ENCODE data around the gene KLHL40. TPM values are rescaled to one million over a fixed set of nuclear protein-coding genes. Genes with fewer than 3 reads are reported as not detected.

Gene KLHL40
- total and polyA plus RNA-seq, 2 experiments from 2014 or later: not detected

GRCh38 chr3:42653560-42654330 is 31.6 kb upstream of the KLHL40 start, which contains the start of gene ZBTB47:
ZBTB47 (plus strand) TSS chr3:42653697; CDS start chr3:42658356, 4,659 bp downstream.
- Histone ChIP-seq H3K4me1 (ENCODE audit: insufficient read depth) (peaks cover 33% of the 10 kb centered on the region), H3K27me3 (no peaks in the 10 kb centered on the region), H3K36me3 (replicated peaks; ENCODE audit: insufficient read depth, low read depth) (no peaks in the 10 kb centered on the region), H3K9me2 (replicated peaks; ENCODE audit: insufficient read depth) (no peaks in the 10 kb centered on the region), H2AFZ (peak within 1 kb of the TSS; percentile 95), H3K4me3 (peak within 1 kb of the TSS; percentile 96), H3K9me3 (ENCODE audit: low read depth) (no peaks in the 10 kb centered on the region), H3K4me2 (peak within 1 kb of the TSS; percentile 100), H4K20me1 (ENCODE audit: insufficient read depth, poor library complexity, severe bottlenecking) (no peaks in the 10 kb centered on the region), H3K27ac (peak within 1 kb of the TSS; percentile 92), H3K79me2 (peaks cover 14% of the 10 kb centered on the region)
- TF ChIP-seq EZH2phosphoT487 (IDR thresholded peaks at IDR 0.05; ENCODE audit: low read depth, severe bottlenecking, unreplicated experiment) (no peak), EZH2 (IDR thresholded peaks at IDR 0.05; ENCODE audit: borderline replicate concordance) (no peak), CTCF (IDR thresholded peaks at IDR 0.05; ENCODE audit: poor library complexity) (no peak)
- DNase-seq (ENCODE audit: low spot score): peak; percentile 63
- 28% methylated on average over 7 of the region's 31 CpGs for WGBS (ENCODE audit: low lambda C conversion rate, missing lambda C conversion rate)

GRCh38 chr3:42654331-42655201 is 30.8 kb upstream of the KLHL40 start:
- H3K9me2 ChIP-seq (replicated peaks; ENCODE audit: insufficient read depth): no peaks in the 10 kb centered on the region
- WGBS (ENCODE audit: low lambda C conversion rate, missing lambda C conversion rate): 3% methylated on average over 42 of the region's 94 CpGs
- H3K4me2 ChIP-seq: peak overlapping the region; percentile 100
- H4K20me1 ChIP-seq (ENCODE audit: insufficient read depth, poor library complexity, severe bottlenecking): no peaks in the 10 kb centered on the region
- H3K4me1 ChIP-seq (ENCODE audit: insufficient read depth): peaks cover 33% of the 10 kb centered on the region
- no peaks in the 10 kb centered on the region for H3K9me3 ChIP-seq (ENCODE audit: low read depth)
- H3K36me3 ChIP-seq (replicated peaks; ENCODE audit: insufficient read depth, low read depth): no peaks in the 10 kb centered on the region
- H2AFZ ChIP-seq: peak overlapping the region; percentile 95
- no peaks in the 10 kb centered on the region for H3K27me3 ChIP-seq
- peak overlapping the region; percentile 92 for H3K27ac ChIP-seq
- H3K79me2 ChIP-seq: peaks cover 14% of the 10 kb centered on the region
- DNase-seq (ENCODE audit: low spot score): peak; percentile 87
- no peak for TF ChIP-seq EZH2phosphoT487 (IDR thresholded peaks at IDR 0.05; ENCODE audit: low read depth, severe bottlenecking, unreplicated experiment)
- no peak for TF ChIP-seq EZH2 (IDR thresholded peaks at IDR 0.05; ENCODE audit: borderline replicate concordance)
- TF ChIP-seq CTCF (IDR thresholded peaks at IDR 0.05; ENCODE audit: poor library complexity): peak; percentile 42
- peak overlapping the region; percentile 96 for H3K4me3 ChIP-seq

GRCh38 chr3:42655331-42655888 is 29.9 kb upstream of the KLHL40 start:
- Histone ChIP-seq H3K79me2 (peaks cover 14% of the 10 kb centered on the region), H3K9me2 (replicated peaks; ENCODE audit: insufficient read depth) (no peaks in the 10 kb centered on the region), H3K27me3 (no peaks in the 10 kb centered on the region), H4K20me1 (ENCODE audit: insufficient read depth, poor library complexity, severe bottlenecking) (no peaks in the 10 kb centered on the region), H2AFZ (no peak overlapping the region), H3K4me2 (peak overlapping the region; percentile 97), H3K27ac (peak overlapping the region; percentile 92), H3K4me3 (no peak overlapping the region), H3K4me1 (ENCODE audit: insufficient read depth) (peaks cover 33% of the 10 kb centered on the region), H3K9me3 (ENCODE audit: low read depth) (no peaks in the 10 kb centered on the region), H3K36me3 (replicated peaks; ENCODE audit: insufficient read depth, low read depth) (no peaks in the 10 kb centered on the region)
- TF ChIP-seq EZH2phosphoT487 (IDR thresholded peaks at IDR 0.05; ENCODE audit: low read depth, severe bottlenecking, unreplicated experiment): no peak
- TF ChIP-seq EZH2 (IDR thresholded peaks at IDR 0.05; ENCODE audit: borderline replicate concordance): no peak
- TF ChIP-seq CTCF (IDR thresholded peaks at IDR 0.05; ENCODE audit: poor library complexity): no peak
- 74% methylated on average over 4 of the region's 4 CpGs for WGBS (ENCODE audit: low lambda C conversion rate, missing lambda C conversion rate)
- DNase-seq (ENCODE audit: low spot score): no peak
